CD4-positive, alpha-beta T cell treated with Interleukin-21 for 1 hour (primary cell): ENCODE data around the gene IZUMO1.
"Not testable (repeated sequence)": the region's sequence is repeated elsewhere in the genome, so short reads cannot be mapped to it uniquely, and the experiment has no call there.

Experiments used
- DNase-seq: peaks from one replicate; pipeline ENCODE4 v3.0.0-alpha.2; 2020

IZUMO1 gene

DNA sequence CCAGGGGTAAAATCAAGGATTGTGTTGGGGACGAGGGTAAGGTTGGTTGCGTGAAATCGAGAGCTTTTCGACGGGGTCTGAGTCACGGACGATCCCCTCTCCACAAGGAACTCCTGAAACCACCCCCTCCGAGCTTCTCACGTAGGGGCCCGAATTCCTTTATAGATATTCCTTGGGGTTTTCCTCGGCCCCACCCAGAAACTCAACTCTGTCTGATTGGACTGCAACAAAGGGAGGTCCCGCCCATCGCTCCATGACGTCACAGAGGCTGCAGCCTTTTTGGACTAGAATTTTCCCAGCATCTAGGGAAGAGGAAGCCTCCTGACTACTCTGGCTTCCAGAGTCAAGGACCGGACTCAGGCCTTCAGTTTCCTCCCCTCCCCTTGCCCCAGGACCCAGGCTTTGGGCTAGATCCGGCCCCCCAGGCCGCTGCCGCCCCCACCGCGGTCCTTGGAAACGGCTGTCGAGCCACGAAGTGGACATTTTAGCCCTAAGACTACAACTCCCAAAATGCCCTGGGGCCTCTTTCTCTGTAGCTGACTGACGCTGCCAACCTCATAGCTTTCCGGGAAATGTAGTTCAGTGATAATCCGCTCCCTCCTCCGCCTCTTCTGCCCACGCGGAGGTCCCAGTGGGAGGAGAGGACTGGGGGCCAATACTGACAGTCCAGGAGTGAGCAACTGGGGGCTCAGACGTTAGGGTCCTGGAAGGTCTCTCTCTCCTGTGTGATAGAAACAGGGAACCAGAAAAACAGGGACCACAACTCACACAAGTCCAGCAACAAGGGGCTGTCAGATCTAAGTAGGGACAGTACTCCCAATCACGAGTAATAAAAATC, at the start of gene IZUMO1:
Gene IZUMO1 (minus strand): TSS at position 172 of the 838 bp plus-strand sequence. CDS start 1,050 bp downstream, outside the sequence.
- DNase-seq: peak; percentile 67

DNA sequence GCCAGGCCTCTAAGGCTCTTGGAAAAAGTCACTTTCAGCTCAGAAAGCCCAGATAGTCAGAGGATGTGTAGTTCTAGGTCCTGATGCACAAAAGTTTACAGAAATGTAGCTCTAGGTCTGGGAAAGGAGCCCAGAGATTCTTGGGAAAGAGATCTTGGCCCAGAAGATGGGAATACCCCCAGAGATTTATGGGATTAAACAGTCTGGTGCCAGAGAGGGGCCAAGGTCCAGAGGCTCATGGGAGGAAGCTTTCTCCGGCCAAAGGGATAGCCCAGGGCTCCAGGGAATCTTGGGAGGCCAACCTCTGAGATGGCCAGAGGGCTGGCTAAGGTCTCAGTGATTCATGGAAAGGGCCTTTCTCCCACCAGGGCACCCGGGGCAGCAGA, 49.0 kb upstream of the IZUMO1 start:
- DNase-seq: no peak

DNA sequence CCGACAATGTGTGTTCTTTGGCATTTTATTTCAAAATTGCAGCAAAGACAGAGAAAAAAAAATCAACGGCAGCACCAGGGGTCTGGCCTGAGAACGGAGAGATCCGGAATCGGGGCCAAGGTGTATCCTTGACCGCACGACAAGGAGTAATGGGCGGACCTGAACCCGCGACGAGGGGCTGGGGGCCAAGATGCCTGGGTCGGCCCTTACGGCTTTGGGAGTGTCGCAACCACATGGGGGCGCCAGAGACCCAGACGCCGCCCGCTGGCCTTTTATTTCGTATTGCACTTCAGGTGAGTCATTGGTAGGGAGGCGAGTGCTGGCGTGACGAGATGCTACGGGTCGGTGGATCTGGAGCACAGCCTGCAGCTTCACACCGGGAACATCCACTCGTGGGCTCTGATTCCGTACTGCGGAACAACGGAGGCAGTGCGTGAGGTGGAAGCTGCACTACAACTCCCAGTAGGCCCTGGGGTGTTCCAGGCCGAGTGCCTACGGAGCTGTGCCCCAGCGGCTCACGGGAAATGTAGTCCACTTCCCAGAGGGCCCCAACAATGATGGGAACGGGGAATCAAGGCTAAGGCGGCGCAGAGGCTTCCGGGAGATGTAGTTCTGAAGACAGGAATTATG, 48.5 kb upstream of the IZUMO1 start:
- DNase-seq: peak; percentile 92

DNA sequence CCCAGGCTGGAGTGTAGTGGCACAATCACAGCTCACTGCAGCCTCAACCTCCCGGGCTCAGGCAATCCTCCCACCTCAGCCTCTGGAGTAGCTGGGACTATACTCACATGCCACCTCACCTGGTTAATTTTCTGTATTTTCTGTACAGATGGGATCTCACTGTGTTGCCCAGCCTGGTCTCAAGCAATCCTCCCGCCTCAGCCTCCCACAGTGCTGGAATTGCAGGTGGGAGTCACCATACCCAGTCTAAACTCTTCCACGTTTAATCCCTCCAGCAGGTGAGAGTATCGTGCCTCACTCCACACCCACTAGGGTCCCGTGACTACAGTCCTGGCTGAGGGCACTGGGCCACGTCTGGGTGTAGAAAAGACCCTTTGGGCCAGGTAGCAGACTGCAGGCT, 47.6 kb upstream of the IZUMO1 start:
- DNase-seq: no peak

DNA sequence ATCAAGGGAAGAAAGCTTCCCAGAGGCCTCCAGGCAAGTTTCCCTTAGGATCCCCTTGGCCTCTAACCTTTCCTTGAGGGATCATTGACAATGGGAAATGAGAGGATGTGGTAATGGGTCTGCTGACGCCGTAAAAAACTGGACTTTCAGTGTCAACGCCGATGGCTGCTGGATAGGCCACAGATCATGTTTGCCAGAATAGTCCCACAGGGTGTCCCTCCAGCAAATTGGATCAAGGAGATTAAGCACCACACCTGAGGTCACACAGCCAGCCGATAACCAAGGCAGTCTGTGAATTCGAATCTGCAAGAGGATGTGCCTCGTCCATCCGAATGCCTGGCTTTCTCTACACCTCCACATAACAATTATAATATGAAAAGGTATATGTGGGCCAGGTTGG, 46.6 kb upstream of the IZUMO1 start:
- DNase-seq: no peak

DNA sequence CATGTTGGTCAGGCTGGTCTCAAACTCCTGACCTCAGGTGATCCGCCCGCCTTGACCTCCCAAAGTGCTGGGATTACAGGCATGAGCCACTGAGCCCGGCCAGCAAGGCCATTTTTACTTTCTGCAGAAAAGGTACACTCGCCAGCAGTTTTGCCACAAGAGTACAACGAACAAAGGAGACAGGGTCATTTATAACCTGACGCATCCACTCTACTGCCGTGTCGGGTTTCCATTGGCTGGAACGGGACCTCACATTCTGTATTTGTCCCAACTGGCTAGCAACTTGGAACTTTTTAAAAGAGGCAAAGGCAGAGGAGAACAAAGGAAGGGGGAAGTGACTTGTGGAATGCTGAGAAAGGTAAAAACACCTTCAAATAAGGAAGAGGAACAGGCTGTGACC, 40.6 kb upstream of the IZUMO1 start:
- DNase-seq: not testable (repeated sequence)

DNA sequence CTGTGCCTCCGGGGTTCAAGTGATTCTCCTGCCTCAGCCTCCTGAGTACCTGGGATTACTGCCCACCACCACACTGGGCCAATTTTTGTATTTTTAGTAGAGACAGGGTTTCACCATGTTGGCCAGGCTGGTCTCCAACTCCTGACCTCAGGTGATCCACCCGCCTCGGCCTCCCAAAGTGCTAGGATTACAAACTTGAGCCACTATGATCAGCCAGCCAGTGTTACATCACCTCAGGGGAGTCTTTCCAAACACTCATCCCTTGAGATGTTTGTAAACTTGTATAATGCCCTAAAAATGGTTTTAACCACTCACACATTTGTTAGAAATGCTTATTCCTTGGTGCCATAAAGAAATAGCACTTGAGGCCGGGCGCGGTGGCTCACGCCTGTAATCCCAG, 39.7 kb upstream of the IZUMO1 start:
- DNase-seq: not testable (repeated sequence)

DNA sequence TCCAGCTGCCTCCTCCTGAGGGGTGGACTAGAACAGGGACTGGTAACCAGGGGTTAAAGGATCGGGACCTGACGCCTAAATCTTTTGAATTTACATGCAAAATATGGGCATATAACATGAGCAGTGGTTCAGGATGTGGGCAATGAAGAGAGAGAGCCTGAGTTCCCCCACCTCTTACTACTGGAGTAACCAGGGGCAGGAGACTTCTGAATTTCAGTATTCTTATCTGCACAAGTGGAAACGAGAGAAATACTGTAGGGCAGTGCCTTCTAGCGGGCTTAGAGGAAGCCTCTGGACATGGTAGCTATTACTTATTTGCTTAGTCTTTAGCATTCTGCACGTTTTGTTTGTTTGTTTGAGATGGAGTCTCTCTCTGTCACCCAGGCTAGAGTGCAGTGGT, 37.8 kb upstream of the IZUMO1 start:
- no peak for DNase-seq

DNA sequence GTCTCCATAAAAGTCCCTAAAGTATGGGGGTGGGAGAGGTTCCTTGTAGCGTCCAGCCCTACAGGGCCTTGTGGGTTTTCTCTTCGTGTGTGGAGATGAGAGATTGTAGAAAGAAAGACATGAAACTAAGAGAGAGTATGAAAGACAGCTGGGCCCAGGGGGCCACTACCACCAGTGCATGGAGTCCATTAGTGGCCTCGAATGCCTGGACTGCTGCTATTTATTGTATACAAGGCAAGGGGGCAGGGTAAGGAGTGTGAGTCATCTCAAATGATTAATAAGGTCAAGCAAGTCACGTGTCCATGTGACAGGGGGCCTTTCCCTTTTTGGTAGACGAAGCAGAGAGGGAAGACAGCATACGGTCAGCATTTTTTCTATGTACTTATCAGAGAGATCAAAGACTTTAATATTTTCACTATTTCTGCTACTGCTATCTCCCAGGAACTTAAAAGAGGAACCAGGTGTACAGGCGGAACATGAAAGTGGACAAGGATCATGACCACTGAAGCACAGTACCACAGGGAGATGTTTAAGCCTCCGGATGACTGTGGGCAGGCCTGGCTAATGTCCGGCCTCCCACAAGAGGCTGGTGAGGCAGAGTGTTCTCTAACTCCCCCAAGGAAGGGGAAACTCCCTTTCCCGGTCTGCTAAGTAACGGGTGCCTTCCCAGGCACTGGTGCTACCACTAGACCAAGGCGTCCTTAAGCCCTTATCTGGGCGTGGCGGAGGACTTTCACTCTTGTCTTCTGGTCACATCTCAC, 34.1 kb upstream of the IZUMO1 start:
- DNase-seq: peak; percentile 9

DNA sequence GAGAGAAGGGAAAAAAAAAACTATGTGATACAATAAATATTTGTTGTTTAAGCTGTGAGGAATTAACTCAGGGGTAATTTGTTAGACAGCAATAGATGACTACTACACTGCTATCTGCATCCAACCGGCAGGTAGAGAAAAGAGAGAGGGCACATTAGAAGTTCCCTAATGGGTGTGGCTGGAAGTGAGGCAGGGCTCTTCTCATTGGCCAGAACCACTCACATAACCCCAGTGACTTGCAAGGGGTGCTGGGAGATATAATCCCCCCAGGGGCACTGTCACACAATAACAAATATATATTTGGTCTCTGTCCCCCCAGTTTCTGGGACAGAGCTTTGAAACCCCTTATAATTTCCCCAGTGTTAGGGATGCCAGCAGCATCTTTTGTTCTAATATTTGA, 32.9 kb upstream of the IZUMO1 start:
- no peak for DNase-seq

DNA sequence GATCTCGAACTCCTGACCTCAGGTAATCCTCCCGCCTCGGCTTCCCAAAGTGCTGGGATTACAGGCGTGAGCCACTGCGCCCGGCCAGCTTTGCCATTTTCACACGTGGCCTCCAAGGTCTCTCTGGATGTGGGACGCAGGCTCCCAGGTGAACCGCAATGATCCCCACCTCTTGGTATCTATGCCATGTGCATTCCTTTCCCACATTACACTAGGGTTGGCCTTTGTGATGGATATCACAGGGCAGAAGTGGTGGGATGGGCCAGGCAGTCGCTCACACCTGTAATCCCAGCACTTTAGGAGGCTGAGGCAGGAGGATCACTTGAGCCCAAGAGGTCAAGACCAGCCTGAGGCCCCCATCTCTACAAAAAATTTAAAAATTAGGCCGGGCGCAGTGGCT, 31.0 kb upstream of the IZUMO1 start:
- no peak for DNase-seq

DNA sequence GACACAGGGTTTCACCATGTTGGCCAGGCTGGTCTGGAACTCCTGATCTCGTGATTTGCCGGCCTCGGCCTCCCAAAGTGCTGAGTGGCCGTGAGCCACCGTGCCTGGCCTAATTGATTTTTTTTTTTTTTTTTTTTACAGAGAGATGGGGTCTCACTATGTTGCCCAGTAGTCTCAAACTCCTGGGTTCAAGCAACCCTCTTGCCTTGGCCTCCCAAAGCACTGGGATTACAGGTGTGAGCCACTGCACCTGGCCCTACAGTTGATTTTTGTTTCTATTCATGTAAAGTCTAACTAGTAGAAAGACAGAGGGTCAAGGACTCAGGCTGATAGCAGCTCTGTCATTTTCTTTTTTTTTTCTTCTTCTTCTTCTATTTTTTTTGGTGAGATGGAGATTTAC, 30.4 kb upstream of the IZUMO1 start:
- no peak for DNase-seq

DNA sequence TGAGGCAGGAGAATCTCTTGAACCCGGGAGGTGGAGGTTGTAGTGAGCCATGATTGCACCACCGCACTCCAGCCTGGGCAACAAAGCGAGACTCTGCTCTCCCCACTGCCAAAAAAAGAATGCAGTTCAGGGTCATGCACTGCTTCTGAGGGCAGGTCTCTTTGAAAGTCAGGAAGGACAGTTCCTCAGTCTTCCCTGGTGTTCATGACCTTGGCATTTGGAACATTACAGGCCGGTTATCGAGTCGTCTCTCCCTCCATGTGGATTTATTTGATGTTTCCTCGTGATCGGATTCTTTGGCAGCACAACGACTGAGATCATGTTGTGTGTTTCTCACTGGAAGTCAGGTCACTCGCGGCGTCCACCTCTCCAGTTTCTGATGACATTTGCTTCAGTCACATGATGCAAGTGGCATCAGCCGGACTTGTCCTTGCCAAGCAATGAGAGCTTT, 25.8 kb upstream of the IZUMO1 start:
- DNase-seq: no peak

DNA sequence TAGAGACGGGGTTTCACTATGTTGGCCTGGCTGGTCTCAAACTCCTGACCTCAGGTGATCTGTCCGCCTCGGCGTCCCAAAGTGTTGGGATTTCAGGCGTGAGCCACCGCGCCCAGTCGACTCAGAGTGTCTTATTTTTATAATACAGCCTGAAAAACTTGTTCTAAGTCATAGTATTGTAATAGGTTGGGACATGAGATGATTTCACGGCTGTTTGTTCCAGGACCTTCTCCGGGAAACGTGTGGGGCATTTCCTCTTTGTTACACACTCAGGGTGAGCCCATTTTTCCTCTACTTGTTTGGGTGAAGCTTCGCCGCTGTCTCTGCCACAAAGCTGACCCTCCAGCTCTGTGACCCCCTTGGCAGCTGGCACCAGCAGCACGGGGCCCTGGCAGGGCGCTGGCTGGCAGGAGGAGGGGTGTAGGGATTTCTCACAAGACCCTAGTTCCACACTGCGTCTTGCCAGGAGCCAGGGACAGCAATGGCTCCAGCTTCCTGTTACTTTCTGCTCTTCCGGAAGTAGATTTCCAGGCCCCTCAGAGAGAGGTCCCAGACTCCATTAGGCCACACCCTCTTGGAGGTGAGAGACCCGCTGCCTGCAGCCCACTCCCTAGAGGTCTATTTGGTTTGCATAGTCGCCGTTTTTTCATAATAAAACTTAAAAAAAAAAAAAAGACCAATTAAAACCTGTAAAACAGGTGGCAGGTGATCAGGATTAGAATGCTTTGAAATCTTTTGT, 24.2 kb upstream of the IZUMO1 start:
- no peak for DNase-seq

DNA sequence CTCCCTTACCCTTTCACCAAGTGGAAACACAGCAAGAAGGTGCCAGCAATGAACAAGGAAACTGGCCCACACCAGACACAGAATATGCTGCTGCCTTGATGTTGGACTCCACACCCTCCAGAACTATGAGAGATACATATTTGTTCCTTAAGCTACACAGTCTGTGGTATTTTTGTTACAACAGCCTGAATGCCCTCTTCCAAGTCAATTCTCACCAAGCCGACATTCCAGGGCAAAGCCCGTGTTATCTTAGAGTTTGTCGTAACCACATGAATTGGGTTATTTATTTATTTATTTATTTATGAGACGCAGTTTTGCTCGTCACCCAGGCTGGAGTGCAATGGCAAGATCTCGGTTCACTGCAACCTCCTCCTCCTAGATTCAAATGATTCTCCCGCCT, 23.6 kb upstream of the IZUMO1 start:
- no peak for DNase-seq

DNA sequence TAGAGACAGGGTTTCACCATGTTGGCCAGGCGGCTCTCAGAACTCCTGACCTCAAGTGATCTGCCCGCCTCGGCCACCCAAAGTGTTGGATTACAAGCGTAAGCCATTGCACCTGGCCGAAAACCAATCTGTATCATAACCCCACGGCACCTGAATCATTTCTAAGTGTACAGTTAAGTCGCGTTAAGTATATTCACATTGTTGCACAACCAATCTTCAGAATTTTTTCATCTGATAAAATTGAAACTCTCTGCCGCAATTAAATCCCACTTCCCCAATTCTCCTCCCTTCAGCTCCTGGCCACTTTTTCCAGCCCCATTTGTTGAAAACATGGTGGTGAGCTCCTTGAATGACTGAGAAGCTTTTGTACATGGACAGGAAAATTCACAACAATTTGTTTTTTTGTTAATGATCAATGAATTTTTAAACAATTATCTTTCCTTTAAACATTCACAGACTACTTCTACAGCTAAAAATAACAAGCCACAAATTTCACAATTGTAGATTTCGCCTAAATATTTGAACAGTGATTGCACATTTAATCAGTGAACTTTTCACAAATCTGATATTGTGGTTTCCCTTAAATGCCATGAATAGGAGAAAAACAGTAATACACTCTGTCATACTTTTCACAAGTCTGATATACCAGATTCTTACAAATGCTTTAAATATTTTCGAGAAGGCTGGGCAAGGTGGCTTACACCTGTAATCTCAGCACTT, 22.4 kb upstream of the IZUMO1 start:
- DNase-seq: no peak

DNA sequence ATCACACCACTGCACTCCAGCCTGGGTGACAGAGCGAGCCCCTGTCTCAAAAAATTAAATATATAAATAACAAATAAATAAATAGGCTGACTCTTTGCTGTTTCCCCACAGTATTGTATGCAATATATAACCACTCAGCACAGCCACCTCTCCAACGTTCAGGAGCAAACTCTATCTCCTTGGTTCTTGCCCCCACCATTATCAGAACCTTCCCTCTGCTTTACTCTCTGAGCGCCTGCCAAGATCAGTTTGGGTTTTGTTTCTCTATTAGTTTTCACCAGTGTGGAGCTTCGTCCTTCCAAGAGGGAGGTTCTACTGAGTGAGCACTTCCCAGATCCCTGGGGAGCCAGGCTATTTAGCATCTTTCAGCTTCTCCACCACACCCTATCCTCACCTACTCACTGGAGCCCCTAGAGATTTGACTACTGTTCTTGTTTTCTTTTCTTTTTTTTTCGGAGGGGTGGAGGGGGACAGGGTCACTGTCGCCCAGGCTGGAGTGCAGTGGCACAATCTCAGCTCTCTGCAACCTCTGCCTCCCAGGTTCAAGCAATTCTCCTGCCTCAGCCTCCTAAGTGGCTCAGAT, 21.6 kb upstream of the IZUMO1 start:
- DNase-seq: not testable (repeated sequence)

DNA sequence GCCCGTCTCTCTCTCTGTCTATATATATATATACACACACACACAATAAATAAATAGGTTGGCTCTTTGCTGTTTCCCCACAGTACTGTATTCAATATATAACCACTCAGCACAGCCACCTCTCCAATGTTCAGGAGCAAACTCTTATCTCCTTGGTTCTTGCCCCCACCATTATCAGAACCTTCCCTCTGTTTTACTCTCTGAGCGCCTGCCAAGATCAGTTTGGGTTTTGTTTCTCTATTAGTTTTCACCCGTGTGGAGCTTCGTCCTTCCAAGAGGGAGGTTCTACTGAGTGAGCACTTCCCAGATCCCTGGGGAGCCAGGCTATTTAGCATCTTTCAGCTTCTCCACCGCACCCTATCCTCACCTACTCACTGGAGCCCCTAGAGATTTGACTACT, 19.1 kb upstream of the IZUMO1 start:
- not testable (repeated sequence) for DNase-seq

DNA sequence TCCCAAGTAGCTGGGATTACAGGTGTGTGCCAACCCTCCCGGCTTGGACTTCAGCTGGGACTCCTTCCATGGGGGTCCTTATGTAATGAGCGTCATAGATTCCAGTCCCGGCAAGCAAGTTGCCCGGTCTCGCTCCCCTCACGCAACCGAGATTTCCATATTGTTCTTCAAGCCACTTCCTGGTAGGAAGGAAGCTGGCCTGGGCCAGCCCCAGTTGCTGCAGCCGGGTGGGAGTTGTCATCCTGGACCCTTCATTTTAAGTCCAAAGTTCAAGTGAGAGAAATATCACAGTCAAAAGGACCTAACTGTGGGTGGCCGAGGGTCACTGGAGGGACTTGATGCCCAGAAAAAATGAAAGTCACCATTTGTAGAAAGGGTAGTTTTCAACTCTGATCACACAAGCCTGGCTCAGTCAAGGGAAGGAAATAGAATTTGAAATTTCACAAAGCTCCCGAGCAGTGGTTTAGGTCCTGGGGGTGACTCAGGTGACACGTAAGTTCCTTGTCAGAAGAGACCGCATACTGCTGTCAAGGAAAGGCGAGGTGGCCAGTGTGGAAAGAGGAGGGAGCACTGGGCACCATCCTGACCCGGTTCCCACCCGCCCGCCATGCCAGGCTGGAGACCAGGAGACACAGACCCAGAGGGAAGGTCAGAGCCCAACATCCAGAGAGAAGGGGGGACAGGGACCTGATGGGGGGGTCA, 13.9 kb upstream of the IZUMO1 start:
- no peak for DNase-seq

DNA sequence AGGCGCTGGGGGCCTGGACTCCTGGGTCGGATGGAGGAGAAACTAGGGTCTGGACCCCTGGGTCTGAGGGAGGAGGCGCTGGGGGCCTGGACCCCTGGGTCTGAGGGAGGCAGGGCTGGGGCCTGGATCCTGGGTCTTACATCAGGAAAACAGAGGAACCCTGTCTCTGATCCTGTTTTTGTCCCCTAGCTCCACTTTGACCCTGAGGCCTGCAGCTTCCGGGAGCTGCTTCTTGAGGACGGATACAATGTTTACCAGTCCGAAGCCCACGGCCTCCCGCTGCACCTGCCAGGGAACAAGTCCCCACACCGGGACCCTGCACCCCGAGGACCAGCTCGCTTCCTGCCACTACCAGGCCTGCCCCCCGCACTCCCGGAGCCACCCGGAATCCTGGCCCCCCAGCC, 11.0 kb upstream of the IZUMO1 start:
- DNase-seq: no peak

DNA sequence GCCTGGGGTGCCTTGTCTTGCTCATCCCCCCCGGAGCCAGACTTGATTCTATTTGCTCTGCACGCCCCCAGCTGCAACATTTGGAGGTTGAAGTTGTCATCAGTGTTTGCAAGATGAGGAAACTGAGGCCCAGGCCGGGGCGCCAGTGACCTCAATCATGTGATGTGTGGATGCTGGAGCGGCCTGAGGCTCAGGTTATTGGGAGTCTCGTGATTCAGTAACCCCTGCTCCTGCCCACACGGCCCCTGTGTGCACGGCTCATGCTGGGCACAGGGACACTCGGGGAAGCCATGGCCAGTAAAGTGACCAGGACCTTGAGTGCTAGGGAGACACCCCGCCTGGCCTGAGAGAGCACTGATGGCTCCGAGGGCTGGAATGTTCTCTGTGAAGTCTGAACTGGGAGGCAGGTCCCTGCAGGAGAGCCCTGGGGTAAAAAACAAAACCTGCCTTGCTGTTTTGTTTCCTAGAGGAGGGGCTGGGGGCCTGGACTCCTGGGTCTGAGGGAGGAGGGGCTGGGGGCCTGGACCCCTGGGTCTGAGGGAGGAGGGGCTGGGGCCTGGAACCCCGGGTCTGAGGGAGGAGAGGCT, 10.5 kb upstream of the IZUMO1 start:
- DNase-seq: no peak
